Mesendoderm (in vitro differentiated cells): Measurements from ENCODE around the gene RRP12.
A peak's percentile ranks its signal among the peaks of the same experiment; 100 is the strongest.
"Not testable (repeated sequence)": the region's sequence is repeated elsewhere in the genome, so short reads cannot be mapped to it uniquely, and the experiment has no call there.

Experiments used
- DNase-seq: peaks from one replicate; pipeline ENCODE4 v3.0.0; 2013
- H2AK5ac ChIP-seq: 2 replicates; pipeline ENCODE4 v1.6.1; 2013; ENCODE audit warnings: low read length, inconsistent platforms
- H2BK120ac ChIP-seq: 2 replicates; pipeline ENCODE4 v1.6.1; 2013; ENCODE audit warnings: low read depth, mild to moderate bottlenecking, low read length, moderate library complexity, mixed read lengths
- H2BK15ac ChIP-seq: replicated peaks from 2 replicates; pipeline ENCODE4 v1.6.1; 2013; ENCODE audit warnings: low read depth, mild to moderate bottlenecking, moderate library complexity
- H2BK5ac ChIP-seq: 2 replicates; pipeline ENCODE4 v1.6.1; 2013; ENCODE audit warnings: low read length, inconsistent platforms
- H3K18ac ChIP-seq: 2 replicates; pipeline ENCODE4 v1.6.1; 2013; ENCODE audit warnings: mild to moderate bottlenecking, low read length, mixed read lengths
- H3K23ac ChIP-seq: one replicate; pipeline ENCODE4 v1.6.1; 2013; ENCODE audit warnings: low read length
- H3K27ac ChIP-seq: 2 replicates; pipeline ENCODE4 v1.5.1; 2013; ENCODE audit warnings: low read depth, mild to moderate bottlenecking, inconsistent platforms, low read length, moderate library complexity
- H3K27me3 ChIP-seq: 2 replicates; pipeline ENCODE4 v1.6.1; 2013; ENCODE audit warnings: low read length, control low read depth, mild to moderate bottlenecking, inconsistent platforms; ENCODE audit not compliant: insufficient read depth, poor library complexity
- H3K36me3 ChIP-seq: 2 replicates; pipeline ENCODE4 v1.6.1; 2013; ENCODE audit warnings: low read length, inconsistent platforms; ENCODE audit not compliant: control insufficient read depth, insufficient read depth
- H3K4ac ChIP-seq: one replicate; pipeline ENCODE4 v1.6.1; 2013; ENCODE audit warnings: low read depth, mild to moderate bottlenecking, low read length, moderate library complexity
- H3K4me1 ChIP-seq: 2 replicates; pipeline ENCODE4 v1.6.1; 2013; ENCODE audit warnings: low read depth, low read length, inconsistent platforms; ENCODE audit not compliant: control insufficient read depth
- H3K4me2 ChIP-seq: 2 replicates; pipeline ENCODE4 v1.6.1; 2013; ENCODE audit warnings: low read length
- H3K4me3 ChIP-seq: 2 replicates; pipeline ENCODE4 v1.5.1; 2013; ENCODE audit warnings: mild to moderate bottlenecking, low read length
- H3K56ac ChIP-seq: one replicate; pipeline ENCODE4 v1.6.1; 2013; ENCODE audit warnings: low read length
- H3K79me1 ChIP-seq: 2 replicates; pipeline ENCODE4 v1.6.1; 2013; ENCODE audit warnings: low read length, inconsistent platforms
- H3K79me2 ChIP-seq: 2 replicates; pipeline ENCODE4 v1.6.1; 2013; ENCODE audit warnings: mild to moderate bottlenecking, low read length; ENCODE audit not compliant: control insufficient read depth, insufficient read depth
- H3K9ac ChIP-seq: 2 replicates; pipeline ENCODE4 v1.6.1; 2013; ENCODE audit warnings: low read length, inconsistent platforms
- H4K5ac ChIP-seq: one replicate; pipeline ENCODE4 v1.6.1; 2013; ENCODE audit warnings: low read length
- H4K8ac ChIP-seq: one replicate; pipeline ENCODE4 v1.6.1; 2013; ENCODE audit warnings: low read depth, mild to moderate bottlenecking, control low read depth, low read length, moderate library complexity
- WGBS: extraction: QIAGEN DNeasy Blood & Tissue Kit; methylation state at CpG from one replicate; pipeline ENCODE4 v1.1.7; 2013; ENCODE audit warnings: low lambda C conversion rate, missing lambda C conversion rate; ENCODE audit not compliant: insufficient coverage; ENCODE audit errors: extremely low coverage; 5-methylcytosine and 5-hydroxymethylcytosine counted together

Gene RRP12

DNA sequence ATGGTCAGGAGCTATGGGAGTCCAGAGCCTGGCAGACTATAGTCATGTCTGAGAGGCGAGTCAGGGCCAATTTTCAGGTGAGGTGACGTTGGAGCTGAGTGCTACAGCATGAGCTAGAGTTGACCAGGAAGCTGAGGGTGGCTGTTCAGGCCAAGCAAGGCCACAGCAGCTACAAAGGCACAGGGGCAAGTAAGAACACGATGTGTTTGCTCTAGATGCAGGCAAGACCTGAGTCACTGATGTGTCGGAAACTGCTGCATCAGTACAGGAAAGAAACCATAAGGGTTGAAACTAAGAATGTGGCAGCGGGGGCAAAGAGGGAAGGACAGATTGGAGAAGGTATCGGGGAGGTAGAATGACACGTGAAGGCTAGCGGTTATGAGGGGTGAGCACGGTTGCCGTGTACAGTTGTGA lies 11.8 kb upstream of the RRP12 start:
- H3K18ac ChIP-seq, result no peak overlapping the region
- no peak overlapping the region for H3K56ac ChIP-seq
- no peak overlapping the region for H2BK15ac ChIP-seq
- no peak overlapping the region for H2BK5ac ChIP-seq
- H2AK5ac ChIP-seq, result no peak overlapping the region
- no peaks in the 10 kb centered on the region for H3K27me3 ChIP-seq
- no peak overlapping the region for H3K4me2 ChIP-seq
- H3K4ac ChIP-seq, result no peak overlapping the region
- H4K8ac ChIP-seq, result no peak overlapping the region
- no peaks in the 10 kb centered on the region for H3K79me1 ChIP-seq
- H3K27ac ChIP-seq, result no peak overlapping the region
- no peak overlapping the region for H2BK120ac ChIP-seq
- H3K79me2 ChIP-seq, result no peaks in the 10 kb centered on the region
- no peak overlapping the region for H3K23ac ChIP-seq
- H3K36me3 ChIP-seq, result no peaks in the 10 kb centered on the region
- DNase-seq, result no peak
- no CpG with 5 or more reads among the region's 10 CpGs for WGBS
- H4K5ac ChIP-seq, result no peak overlapping the region
- no peaks in the 10 kb centered on the region for H3K4me1 ChIP-seq
- H3K9ac ChIP-seq, result no peak overlapping the region
- H3K4me3 ChIP-seq, result no peak overlapping the region

DNA sequence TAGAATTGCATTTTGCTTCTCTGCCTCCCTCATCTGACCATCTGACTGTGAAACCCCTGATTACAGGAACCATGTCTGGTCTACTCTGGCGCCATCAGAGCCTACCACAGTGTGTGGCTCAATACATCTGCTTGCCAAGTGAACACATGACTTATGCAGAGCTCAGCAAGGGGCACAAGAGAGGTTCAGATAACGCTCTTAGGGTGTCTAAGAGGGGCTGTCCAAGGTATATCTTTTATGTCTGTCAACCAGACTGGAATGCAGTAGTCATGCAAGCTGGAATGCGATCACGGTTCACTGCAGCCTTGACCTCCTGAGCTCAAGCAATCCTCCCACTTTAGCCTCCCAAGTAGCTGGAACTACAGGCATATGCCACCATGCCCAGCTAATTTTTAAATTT lies 10.3 kb upstream of the RRP12 start:
- DNase-seq, result no peak
- H3K36me3 ChIP-seq, result no peaks in the 10 kb centered on the region
- no peak overlapping the region for H3K4me2 ChIP-seq
- no peaks in the 10 kb centered on the region for H3K79me1 ChIP-seq
- H2BK5ac ChIP-seq, result no peak overlapping the region
- no peak overlapping the region for H3K9ac ChIP-seq
- no peak overlapping the region for H3K18ac ChIP-seq
- no peak overlapping the region for H3K4me3 ChIP-seq
- no CpG with 5 or more reads among the region's 4 CpGs for WGBS
- no peak overlapping the region for H3K56ac ChIP-seq
- H2BK120ac ChIP-seq, result no peak overlapping the region
- H2BK15ac ChIP-seq, result no peak overlapping the region
- no peak overlapping the region for H2AK5ac ChIP-seq
- H3K23ac ChIP-seq, result no peak overlapping the region
- H3K27me3 ChIP-seq, result no peaks in the 10 kb centered on the region
- H3K27ac ChIP-seq, result no peak overlapping the region
- no peaks in the 10 kb centered on the region for H3K79me2 ChIP-seq
- H3K4me1 ChIP-seq, result no peaks in the 10 kb centered on the region
- no peak overlapping the region for H4K8ac ChIP-seq
- H3K4ac ChIP-seq, result no peak overlapping the region
- no peak overlapping the region for H4K5ac ChIP-seq

DNA sequence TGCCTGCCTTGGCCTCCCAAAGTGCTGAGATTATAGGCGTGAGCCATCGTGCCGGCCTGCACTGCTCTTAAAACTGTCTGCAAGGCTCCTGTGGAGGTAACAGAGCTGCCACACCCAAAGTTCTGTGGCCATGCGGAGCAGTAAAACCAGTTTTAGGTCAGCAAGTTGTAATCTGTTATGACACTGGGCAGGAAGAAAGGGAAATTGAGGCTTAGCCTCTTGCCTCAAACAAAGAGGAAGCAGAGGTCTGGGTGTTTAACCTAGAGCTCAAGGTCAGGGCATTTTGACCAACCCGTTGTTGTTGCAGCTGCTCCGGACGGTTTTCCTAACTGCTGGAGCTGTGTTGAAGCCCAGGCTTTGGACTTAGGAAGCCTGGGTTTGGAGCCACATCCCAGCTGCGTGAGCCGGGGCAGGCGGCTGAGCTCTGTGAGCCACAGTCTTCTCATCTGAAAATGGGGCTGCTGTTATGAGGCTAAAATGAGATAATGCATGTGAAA lies 7.4 kb upstream of the RRP12 start:
- H3K4me1 ChIP-seq, result no peaks in the 10 kb centered on the region
- no peak overlapping the region for H3K56ac ChIP-seq
- H2AK5ac ChIP-seq, result no peak overlapping the region
- DNase-seq, result no peak
- no peak overlapping the region for H2BK5ac ChIP-seq
- no peak overlapping the region for H3K4me3 ChIP-seq
- H2BK15ac ChIP-seq, result no peak overlapping the region
- H3K79me1 ChIP-seq, result no peaks in the 10 kb centered on the region
- no CpG with 5 or more reads among the region's 10 CpGs for WGBS
- no peaks in the 10 kb centered on the region for H3K79me2 ChIP-seq
- H3K4ac ChIP-seq, result no peak overlapping the region
- H3K27ac ChIP-seq, result no peak overlapping the region
- no peak overlapping the region for H3K18ac ChIP-seq
- H4K5ac ChIP-seq, result no peak overlapping the region
- H3K4me2 ChIP-seq, result no peak overlapping the region
- no peaks in the 10 kb centered on the region for H3K36me3 ChIP-seq
- H3K9ac ChIP-seq, result no peak overlapping the region
- H3K27me3 ChIP-seq, result no peaks in the 10 kb centered on the region
- no peak overlapping the region for H3K23ac ChIP-seq
- H2BK120ac ChIP-seq, result no peak overlapping the region
- H4K8ac ChIP-seq, result no peak overlapping the region

DNA sequence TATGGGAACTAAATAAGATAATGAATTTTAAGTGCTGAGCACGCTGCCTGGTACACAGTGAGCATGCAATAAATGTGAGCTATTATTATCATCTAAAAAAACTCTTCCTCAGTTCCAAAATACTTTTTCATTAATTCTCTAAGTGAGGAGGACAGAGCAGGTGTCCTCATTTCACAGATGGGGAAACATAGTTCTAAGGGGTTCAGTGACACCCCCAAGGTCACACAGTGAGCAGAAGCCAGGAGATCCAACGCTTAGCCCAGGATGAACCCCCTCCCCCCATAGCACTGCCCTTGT lies 6.8 kb upstream of the RRP12 start:
- no peak overlapping the region for H4K8ac ChIP-seq
- H3K4me2 ChIP-seq, result no peak overlapping the region
- H3K27ac ChIP-seq, result no peak overlapping the region
- no peak overlapping the region for H4K5ac ChIP-seq
- no peak overlapping the region for H3K4me3 ChIP-seq
- H2BK15ac ChIP-seq, result no peak overlapping the region
- H3K79me1 ChIP-seq, result no peaks in the 10 kb centered on the region
- no peak for DNase-seq
- H3K27me3 ChIP-seq, result no peaks in the 10 kb centered on the region
- no peak overlapping the region for H3K9ac ChIP-seq
- no peaks in the 10 kb centered on the region for H3K4me1 ChIP-seq
- H2BK120ac ChIP-seq, result no peak overlapping the region
- no peak overlapping the region for H3K56ac ChIP-seq
- no CpG with 5 or more reads among the region's 2 CpGs for WGBS
- no peak overlapping the region for H2AK5ac ChIP-seq
- no peak overlapping the region for H3K4ac ChIP-seq
- no peak overlapping the region for H3K18ac ChIP-seq
- H3K23ac ChIP-seq, result no peak overlapping the region
- no peaks in the 10 kb centered on the region for H3K36me3 ChIP-seq
- H3K79me2 ChIP-seq, result no peaks in the 10 kb centered on the region
- no peak overlapping the region for H2BK5ac ChIP-seq

DNA sequence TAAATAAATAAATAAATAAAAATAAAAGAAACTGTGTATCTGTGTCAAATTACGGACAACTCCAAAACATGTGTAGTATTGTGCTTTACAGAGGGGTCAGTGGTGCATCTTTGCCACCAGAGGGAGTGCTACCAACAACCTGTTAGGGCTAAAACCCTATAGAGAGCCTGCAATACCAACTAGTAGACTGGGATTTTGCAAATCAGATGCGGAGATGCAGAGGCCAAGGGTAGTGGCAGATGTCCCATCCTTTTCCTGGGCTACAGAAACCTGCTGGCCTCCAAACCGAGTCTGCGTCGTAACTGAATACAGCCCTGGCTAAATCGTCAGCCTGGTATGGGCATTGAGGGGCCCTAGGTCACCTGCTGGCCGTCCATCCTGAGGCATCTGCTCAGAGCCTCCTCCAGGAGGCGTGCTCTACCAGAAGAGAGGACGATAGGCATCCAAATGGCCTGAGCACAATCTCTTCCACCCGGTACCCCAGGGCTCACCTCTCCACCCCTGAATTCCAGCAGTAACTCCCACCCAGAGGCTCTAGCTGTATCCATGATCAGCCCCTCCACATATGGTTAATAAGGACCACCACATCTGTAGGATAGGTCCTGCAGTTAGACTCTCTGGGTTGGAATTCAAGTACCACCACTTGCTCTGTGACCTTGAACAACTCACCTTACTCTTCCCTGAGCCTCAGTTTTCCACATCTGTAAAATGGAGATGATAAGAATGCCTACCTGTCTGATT lies 6.2 kb upstream of the RRP12 start:
- Histone ChIP-seq H3K56ac (peak overlapping the region; percentile 43), H3K23ac (no peak overlapping the region), H2BK5ac (no peak overlapping the region), H2BK15ac (no peak overlapping the region), H3K4me1 (no peaks in the 10 kb centered on the region), H3K18ac (no peak overlapping the region), H3K36me3 (no peaks in the 10 kb centered on the region), H2AK5ac (no peak overlapping the region), H3K4me2 (peak overlapping the region; percentile 75), H3K4ac (no peak overlapping the region), H3K9ac (peak overlapping the region; percentile 33), H2BK120ac (no peak overlapping the region), H3K27me3 (no peaks in the 10 kb centered on the region), H3K79me1 (no peaks in the 10 kb centered on the region), H3K27ac (no peak overlapping the region), H3K4me3 (no peak overlapping the region), H4K5ac (no peak overlapping the region), H4K8ac (no peak overlapping the region), H3K79me2 (no peaks in the 10 kb centered on the region)
- peak; percentile 95 for DNase-seq
- WGBS, result no CpG with 5 or more reads among the region's 10 CpGs

DNA sequence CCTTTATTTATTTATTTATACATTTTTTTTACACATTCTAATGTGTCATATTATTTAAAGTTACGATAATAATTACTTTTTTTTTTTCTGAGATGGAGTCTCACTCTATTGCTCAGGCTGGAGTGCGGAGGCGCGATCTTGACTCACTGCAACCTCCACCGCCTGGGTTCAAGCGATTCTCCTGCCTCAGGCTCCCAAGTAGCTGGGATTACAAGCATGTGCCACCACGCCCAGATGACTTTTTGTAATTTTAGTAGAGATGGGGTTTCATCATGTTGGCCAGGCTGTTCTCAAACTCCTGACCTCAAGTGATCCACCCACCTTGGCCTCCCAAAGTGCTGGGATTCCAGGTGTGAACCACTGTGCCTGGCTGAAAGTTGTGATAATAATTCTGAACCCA lies 5.3 kb upstream of the RRP12 start:
- H3K36me3 ChIP-seq, H3K18ac ChIP-seq, H3K27me3 ChIP-seq, H3K79me1 ChIP-seq, H2BK15ac ChIP-seq, H3K4ac ChIP-seq, H3K79me2 ChIP-seq, H3K4me2 ChIP-seq, H3K27ac ChIP-seq, H3K4me3 ChIP-seq, H3K56ac ChIP-seq, H2BK120ac ChIP-seq, H2AK5ac ChIP-seq, H3K4me1 ChIP-seq, H4K8ac ChIP-seq, DNase-seq, H3K9ac ChIP-seq, H4K5ac ChIP-seq, H2BK5ac ChIP-seq, H3K23ac ChIP-seq: not testable (repeated sequence)
- WGBS, result 100% methylated on average over 1 of the region's 7 CpGs
